IPS-NIHi11 (cell line): Measurements from ENCODE around the gene MRGPRX3.
A peak's percentile ranks its signal among the peaks of the same experiment; 100 is the strongest.
"Not testable (repeated sequence)": the region's sequence is repeated elsewhere in the genome, so short reads cannot be mapped to it uniquely, and the experiment has no call there.

Experiments used
- DNase-seq: peaks from one replicate; pipeline ENCODE4 v3.0.0; 2012; ENCODE audit warnings: mixed read lengths, low spot score

MRGPRX3 gene

DNA sequence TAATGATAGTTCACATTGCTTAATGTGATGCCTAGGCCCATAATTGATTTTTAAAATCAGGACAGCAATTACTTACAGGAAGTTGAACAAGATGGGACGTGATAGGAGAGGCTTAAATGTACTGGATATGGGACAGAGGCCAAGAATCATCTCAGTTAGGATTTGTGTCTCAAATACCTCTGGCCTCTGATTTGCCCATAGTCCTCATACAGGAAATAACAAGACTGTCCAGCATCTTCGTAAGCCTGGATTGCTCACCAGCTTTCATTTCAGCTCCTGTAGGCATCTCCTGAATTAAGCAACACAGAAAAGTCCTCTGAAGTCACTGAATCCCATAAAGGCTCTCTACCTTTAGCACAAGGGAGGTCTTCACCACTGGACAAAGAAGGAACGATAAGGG, at the start of gene MRGPRX3:
Gene MRGPRX3 (plus strand): TSS at position 231 of the 400 bp plus-strand sequence. CDS start 4,632 bp downstream, outside the sequence.
- no peak for DNase-seq

DNA sequence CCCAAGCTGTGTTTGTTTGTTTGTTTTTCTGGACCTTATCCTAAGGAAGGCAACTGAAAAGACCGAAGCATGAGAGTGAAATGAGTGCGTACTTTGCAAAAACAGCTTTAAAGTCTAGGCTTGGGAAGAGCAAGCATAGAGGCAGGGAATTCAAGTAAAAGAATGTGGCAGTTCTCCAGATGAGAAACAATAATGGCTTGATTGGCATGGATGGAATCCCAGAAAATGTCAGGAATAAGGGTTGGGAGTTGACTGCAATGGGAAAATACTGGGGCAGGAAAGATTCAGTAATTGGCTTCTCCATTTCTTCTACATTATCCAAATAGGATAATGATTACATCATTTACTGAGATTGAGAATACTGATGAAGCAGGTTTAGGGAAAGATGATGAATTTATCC, 44.0 kb upstream of the MRGPRX3 start:
- DNase-seq = no peak

GRCh38 chr11:18088966-18089365, 43.4 kb upstream of the MRGPRX3 start:
- no peak for DNase-seq

DNA sequence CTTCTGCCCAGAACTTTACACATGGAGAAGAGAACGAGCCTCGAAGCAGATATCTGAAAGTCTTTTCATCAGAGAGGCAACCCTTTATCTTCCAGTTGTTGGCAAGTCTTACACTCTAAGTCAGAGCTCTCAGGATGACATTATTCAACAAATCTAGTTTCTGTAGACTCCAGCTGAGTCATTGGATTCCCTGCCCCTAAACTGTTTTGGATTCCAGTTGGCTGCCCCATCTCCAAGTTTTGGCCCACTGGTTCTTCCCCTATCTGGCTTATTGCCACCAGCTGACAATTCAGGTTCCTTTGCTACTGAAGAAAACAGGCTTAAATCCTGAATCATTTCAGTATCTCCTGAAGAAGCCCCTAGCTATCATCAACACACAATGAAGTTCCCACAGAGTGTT, 40.6 kb upstream of the MRGPRX3 start:
- DNase-seq = no peak

- no peak for DNase-seq
These were observed 38.4 kb upstream of the MRGPRX3 start for GRCh38 chr11:18093959-18094358.

GRCh38 chr11:18100926-18101656, 31.3 kb upstream of the MRGPRX3 start:
- DNase-seq = no peak

GRCh38 chr11:18105086-18105801, 27.1 kb upstream of the MRGPRX3 start:
- DNase-seq = no peak

- peak; percentile 96 for DNase-seq
These were observed 26.4 kb upstream of the MRGPRX3 start, which contains the start of gene SAAL1 for GRCh38 chr11:18105802-18106574. TSS of gene SAAL1 (minus strand) at chr11:18106082. CDS start at chr11:18106041, 41 bp downstream.

DNA sequence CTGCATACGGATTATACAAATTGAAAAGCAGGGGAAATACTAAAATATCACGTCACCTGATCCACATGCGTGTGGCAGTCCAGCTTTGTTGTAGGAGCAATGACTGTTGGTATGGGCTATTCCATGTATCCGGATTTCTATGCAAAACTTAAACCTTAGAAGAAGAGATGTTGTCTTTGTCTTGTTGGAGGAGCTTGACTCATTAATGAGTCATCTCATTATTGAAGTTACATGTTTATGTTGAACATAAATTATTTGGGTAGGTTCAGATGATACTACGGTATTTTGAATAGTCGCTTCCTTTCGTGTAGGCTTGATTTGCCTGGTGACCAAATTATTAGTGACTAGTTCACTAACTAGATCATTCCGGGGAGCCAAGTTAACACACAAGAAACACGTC, 25.7 kb upstream of the MRGPRX3 start:
- DNase-seq = no peak

DNA sequence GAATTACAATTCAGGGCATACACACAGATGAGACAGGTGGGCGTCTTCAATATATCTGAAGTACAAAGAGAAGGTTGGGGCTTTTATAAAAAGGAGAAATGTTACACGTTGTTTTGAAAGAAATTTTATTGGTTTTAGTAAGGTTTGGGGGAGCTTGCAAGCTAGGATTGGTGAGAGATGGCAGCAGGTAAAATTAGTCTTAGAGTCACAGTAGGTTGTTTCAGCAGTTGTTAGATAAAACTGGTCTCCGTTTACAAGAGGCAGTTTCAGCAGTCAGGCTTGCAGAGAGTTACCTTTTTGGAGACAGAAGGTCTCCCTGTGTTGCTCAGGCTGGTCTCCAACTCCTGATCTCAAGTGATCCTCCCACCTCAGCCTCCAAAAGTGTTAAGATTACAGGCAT, 24.1 kb upstream of the MRGPRX3 start:
- no peak for DNase-seq

DNA sequence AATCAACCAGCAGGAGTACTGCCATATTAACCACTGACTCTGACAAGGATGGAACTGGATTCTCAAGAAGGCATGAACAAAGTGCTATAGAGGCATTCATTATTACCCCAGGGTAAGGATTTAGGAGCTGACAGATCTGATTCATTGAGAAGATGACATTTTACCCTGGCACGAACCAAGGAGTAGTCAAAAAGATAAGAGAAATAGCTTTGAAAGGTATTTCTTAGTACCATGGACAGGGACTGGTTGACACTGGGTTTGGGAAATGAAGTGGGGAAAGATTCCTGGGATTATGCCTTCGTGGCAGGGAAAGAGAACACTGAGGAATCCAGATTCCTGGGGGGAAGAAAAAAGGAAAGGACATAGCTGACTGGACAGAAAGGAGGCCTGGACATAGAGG, 21.4 kb upstream of the MRGPRX3 start:
- peak; percentile 23 for DNase-seq

GRCh38 chr11:18115360-18116127, 16.8 kb upstream of the MRGPRX3 start:
- peak; percentile 87 for DNase-seq

- not testable (repeated sequence) for DNase-seq
These were observed 11.0 kb upstream of the MRGPRX3 start for GRCh38 chr11:18121331-18121828.

DNA sequence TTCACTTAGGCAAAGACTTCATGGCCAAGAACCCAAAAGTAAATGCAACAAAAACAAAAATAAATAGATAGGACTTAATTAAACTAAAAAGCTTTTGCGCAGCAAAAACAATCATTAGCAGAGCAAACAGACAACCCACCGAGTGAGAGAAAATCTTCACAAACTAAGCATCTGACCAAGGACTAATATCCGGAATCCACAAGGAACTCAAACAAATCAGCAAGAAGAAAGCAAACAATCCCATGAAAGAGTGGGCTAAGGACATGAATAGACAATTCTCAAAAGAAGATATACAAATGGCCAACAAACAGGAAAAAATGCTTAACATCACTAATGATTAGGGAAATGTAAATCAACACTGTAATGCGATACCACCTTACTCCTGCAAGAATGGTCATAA, 1.3 kb upstream of the MRGPRX3 start:
- DNase-seq = not testable (repeated sequence)

GRCh38 chr11:18135308-18135707, 2.9 kb downstream of the MRGPRX3 start:
- DNase-seq = no peak

- no peak for DNase-seq
These were observed 4.9 kb downstream of the MRGPRX3 start for GRCh38 chr11:18137186-18137800.

DNA sequence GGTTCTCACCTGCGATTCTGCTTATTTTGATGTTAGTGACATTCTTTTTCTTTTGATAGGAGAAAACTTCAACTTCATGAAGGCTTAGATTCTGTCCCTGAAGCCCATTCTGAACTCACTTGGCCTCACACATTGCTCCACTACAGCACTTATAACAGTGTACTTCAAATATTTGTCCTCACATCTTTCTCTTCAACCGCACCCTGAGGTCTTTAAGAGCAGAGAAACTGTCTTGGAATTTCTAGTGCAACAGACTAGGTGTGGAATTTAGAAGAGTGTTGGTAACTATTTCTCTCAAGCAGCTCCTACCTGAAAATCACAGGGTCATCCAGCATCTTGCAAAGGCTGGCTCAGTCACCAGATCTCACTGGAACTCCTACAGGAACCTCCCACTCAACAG, 7.8 kb downstream of the MRGPRX3 start:
- DNase-seq = no peak

DNA sequence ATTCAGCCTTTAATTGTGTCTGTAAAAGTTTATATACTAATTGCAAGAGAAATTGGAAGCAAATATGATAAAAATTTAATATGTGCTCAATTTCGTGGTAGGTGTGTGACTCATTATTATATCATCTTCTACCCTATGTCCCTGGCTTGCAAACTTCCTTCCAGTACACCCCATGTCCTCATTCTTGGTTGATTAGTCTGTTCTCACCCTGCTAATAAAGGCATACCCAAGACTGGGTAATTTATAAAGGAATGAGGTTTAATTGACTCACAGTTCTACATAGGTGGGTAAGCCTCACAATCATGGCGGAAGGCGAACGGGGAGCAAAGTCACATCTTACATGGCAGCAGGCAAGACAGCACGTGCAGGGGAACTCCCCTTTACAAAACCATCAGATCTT, 11.9 kb downstream of the MRGPRX3 start:
- no peak for DNase-seq

GRCh38 chr11:18145025-18145424, 12.7 kb downstream of the MRGPRX3 start:
- no peak for DNase-seq

- DNase-seq = no peak
These were observed 13.5 kb downstream of the MRGPRX3 start for GRCh38 chr11:18145837-18146236.

DNA sequence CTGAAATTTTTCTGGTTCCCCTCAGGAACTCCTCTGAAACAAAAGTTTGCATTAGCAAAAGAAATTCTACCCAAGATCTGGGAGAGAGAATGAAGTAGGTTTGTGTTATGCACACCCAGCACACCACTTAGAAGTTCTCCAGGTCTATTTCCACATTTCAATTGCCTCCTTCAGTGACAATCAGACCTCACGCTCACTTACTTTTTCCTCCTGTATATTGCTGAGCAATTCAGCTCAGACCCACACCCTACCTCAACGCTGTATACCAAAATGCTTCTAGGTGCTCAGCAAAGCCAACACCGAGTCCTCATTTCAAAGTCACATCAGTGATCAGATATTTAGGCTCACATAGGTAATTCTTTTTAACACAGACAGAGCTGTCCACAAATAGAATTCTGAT, 19.2 kb downstream of the MRGPRX3 start:
- no peak for DNase-seq
